ENCODE results near the gene CPED1. TPM values are rescaled to one million over a fixed set of nuclear protein-coding genes. Genes with fewer than 3 reads are reported as not detected.

Gene CPED1
- total and polyA plus RNA-seq, 7 experiments from 2014 or later = 0.10 to 4.5 (median 0.40) TPM; not detected in 2

DNA sequence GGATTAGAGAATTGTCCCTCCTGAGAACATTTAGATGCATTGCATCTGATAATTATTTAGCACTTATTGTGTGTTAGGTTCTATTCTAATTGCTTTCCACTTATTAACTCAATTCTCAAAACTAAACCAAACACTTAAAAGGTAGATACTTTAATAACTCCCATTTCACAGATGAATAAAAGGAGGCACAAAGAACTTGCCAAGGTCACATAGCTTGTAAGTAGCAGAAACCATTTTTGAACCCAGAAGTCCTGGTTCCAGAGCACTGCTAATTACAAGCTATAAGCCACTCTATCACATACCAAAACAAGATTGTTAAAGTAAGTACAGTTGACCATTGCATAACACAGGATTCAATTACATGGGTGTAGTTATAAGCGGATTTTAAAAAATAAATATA, 164.9 kb downstream of the CPED1 start:
- H3K4me3 Mint-ChIP-seq = no peak overlapping the region
- intact Hi-C loops (cut with micrococcal nuclease) = no loop called here

DNA sequence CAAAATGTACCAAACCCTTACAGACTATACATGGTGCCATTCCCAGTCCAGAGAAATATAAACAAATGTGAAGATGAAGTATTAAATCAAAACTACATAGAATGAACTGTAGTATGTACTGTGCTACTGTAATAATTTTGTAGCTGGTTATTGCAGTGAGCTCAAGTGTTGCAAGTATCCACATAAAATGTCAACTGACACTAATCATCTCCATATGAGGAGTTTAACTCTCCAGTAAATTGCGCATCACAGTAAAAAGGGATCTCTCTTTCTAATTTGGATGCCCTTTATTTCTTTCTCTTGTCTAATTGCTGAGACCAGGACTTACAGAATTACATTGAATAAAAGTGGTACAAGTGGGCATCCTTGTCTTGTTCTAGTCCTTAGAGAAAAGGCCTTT, 165.5 kb downstream of the CPED1 start:
- CTCF ChIA-PET = no interaction called here
- peaks cover 0 to 9% (median 0%) of the 10 kb centered on the region in 11 donors for H3K9me3 Mint-ChIP-seq
- H3K27ac Mint-ChIP-seq = no peak overlapping the region
- no peak for ATAC-seq
- POLR2A ChIA-PET = no interaction called here
- no peaks in the 10 kb centered on the region for H3K9me3 ChIP-seq (ENCODE audit: control insufficient read depth in 2 of 3, low read length in 3 of 3)
- no peaks in the 10 kb centered on the region for H3K27me3 ChIP-seq (ENCODE audit: control insufficient read depth in 2 of 2, insufficient read depth in 2 of 2, low read length in 2 of 2)
- no peaks in the 10 kb centered on the region for H3K36me3 ChIP-seq (ENCODE audit: control insufficient read depth in 2 of 3, insufficient read depth in 3 of 3, low read length in 3 of 3)
- H3K36me3 Mint-ChIP-seq = no peaks in the 10 kb centered on the region
- intact Hi-C loops (cut with micrococcal nuclease) = no loop called here
- no peaks in the 10 kb centered on the region for H3K4me1 Mint-ChIP-seq
- no peaks in the 10 kb centered on the region for H3K4me1 ChIP-seq (ENCODE audit: control insufficient read depth in 2 of 2, insufficient read depth in 2 of 2, low read length in 2 of 2)
- no peak overlapping the region for H3K4me3 ChIP-seq (ENCODE audit: low read length)
- no peak overlapping the region for H3K27ac ChIP-seq (ENCODE audit: low read depth, low read length)
- H3K4me3 Mint-ChIP-seq = no peak overlapping the region
- no peak for DNase-seq
- peaks cover 0 to 23% (median 8%) of the 10 kb centered on the region in 5 donors for H3K27me3 Mint-ChIP-seq

More for the DNA sequence above, 164.9 kb downstream of the CPED1 start:
- POLR2A ChIA-PET = no interaction called here
- ATAC-seq = no peak
- Histone ChIP-seq H3K4me3 (ENCODE audit: low read length) (no peak overlapping the region), H3K27me3 (ENCODE audit: control insufficient read depth in 2 of 2, insufficient read depth in 2 of 2, low read length in 2 of 2) (no peaks in the 10 kb centered on the region), H3K4me1 (ENCODE audit: control insufficient read depth in 2 of 2, insufficient read depth in 2 of 2, low read length in 2 of 2) (no peaks in the 10 kb centered on the region), H3K9me3 (ENCODE audit: control insufficient read depth in 2 of 3, low read length in 3 of 3) (no peaks in the 10 kb centered on the region), H3K36me3 (ENCODE audit: control insufficient read depth in 2 of 3, insufficient read depth in 3 of 3, low read length in 3 of 3) (no peaks in the 10 kb centered on the region), H3K27ac (ENCODE audit: low read depth, low read length) (no peak overlapping the region)
- Mint-ChIP-seq H3K27me3 (peaks cover 0 to 21% (median 8%) of the 10 kb centered on the region in 5 donors), H3K9me3 (peaks cover 0 to 9% (median 0%) of the 10 kb centered on the region in 11 donors), H3K4me1 (no peaks in the 10 kb centered on the region), H3K27ac (no peak overlapping the region), H3K36me3 (no peaks in the 10 kb centered on the region)
- DNase-seq = no peak
- CTCF ChIA-PET = no interaction called here

DNA sequence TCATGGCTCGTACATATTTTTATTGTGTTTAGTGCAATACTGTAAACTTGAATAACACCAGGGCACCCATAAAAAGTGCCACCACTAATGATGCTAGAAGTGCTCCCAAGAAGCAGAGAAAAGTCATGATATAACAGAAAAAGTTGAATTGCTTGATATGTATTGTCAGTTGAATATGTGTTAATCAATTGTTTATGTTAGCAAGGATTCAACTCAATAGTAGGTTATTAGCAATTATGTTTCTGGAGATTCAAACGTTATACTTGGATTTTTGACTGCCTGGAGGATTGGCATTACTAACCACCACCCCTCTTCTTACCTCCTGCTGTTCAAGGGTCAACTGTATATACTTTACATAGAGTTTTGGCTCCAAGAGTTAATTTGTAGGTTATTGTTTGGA, 168.3 kb downstream of the CPED1 start:
- H3K27ac Mint-ChIP-seq = no peak overlapping the region
- Histone ChIP-seq H3K9me3 (ENCODE audit: control insufficient read depth in 2 of 3, low read length in 3 of 3) (no peaks in the 10 kb centered on the region), H3K36me3 (ENCODE audit: control insufficient read depth in 2 of 3, insufficient read depth in 3 of 3, low read length in 3 of 3) (no peaks in the 10 kb centered on the region), H3K27me3 (ENCODE audit: control insufficient read depth in 2 of 2, insufficient read depth in 2 of 2, low read length in 2 of 2) (no peaks in the 10 kb centered on the region), H3K4me3 (ENCODE audit: low read length) (no peak overlapping the region), H3K27ac (ENCODE audit: low read depth, low read length) (no peak overlapping the region), H3K4me1 (ENCODE audit: control insufficient read depth in 2 of 2, insufficient read depth in 2 of 2, low read length in 2 of 2) (no peaks in the 10 kb centered on the region)
- ChIA-PET CTCF (no interaction called here), POLR2A (no interaction called here)
- intact Hi-C loops (cut with micrococcal nuclease) = no loop called here
- no peak overlapping the region for H3K4me3 Mint-ChIP-seq
- H3K4me1 Mint-ChIP-seq = no peaks in the 10 kb centered on the region
- H3K9me3 Mint-ChIP-seq = peaks cover 0 to 9% (median 0%) of the 10 kb centered on the region in 11 donors
- DNase-seq (no peak), ATAC-seq (no peak)
- peaks cover 0 to 25% (median 9%) of the 10 kb centered on the region in 5 donors for H3K27me3 Mint-ChIP-seq
- H3K36me3 Mint-ChIP-seq = no peaks in the 10 kb centered on the region

DNA sequence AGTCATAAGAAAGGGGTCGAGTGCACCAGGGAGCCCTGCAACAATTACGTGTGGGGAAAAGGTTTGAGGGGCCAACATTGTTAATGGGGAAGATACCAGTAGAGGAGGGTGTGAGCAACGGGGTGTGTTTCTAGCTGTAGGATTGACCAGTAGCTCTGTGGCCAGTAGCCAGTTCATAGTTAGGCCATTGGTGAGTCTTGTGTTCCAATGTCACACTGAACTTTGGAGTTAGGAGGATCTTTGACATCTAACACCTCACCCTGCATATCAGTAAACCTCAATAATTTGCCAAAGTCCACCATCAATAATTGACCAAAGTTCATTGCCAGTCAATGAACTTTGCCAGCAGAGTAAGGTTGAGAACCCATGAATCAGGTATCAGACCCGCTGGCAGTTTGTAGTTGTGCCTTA, 168.8 kb downstream of the CPED1 start:
- no peaks in the 10 kb centered on the region for H3K4me1 ChIP-seq (ENCODE audit: control insufficient read depth in 2 of 2, insufficient read depth in 2 of 2, low read length in 2 of 2)
- Mint-ChIP-seq H3K27me3 (peaks cover 0 to 25% (median 9%) of the 10 kb centered on the region in 5 donors), H3K4me3 (no peak overlapping the region), H3K9me3 (peaks cover 0 to 9% (median 0%) of the 10 kb centered on the region in 11 donors), H3K4me1 (no peaks in the 10 kb centered on the region), H3K36me3 (no peaks in the 10 kb centered on the region), H3K27ac (no peak overlapping the region)
- no peaks in the 10 kb centered on the region for H3K9me3 ChIP-seq (ENCODE audit: control insufficient read depth in 2 of 3, low read length in 3 of 3)
- no peaks in the 10 kb centered on the region for H3K27me3 ChIP-seq (ENCODE audit: control insufficient read depth in 2 of 2, insufficient read depth in 2 of 2, low read length in 2 of 2)
- H3K36me3 ChIP-seq (ENCODE audit: control insufficient read depth in 2 of 3, insufficient read depth in 3 of 3, low read length in 3 of 3) = no peaks in the 10 kb centered on the region
- no peak overlapping the region for H3K4me3 ChIP-seq (ENCODE audit: low read length)
- ChIA-PET CTCF (no interaction called here), POLR2A (no interaction called here)
- no peak overlapping the region for H3K27ac ChIP-seq (ENCODE audit: low read depth, low read length)
- no peak for ATAC-seq
- DNase-seq = no peak
- intact Hi-C loops (cut with micrococcal nuclease) = no loop called here

DNA sequence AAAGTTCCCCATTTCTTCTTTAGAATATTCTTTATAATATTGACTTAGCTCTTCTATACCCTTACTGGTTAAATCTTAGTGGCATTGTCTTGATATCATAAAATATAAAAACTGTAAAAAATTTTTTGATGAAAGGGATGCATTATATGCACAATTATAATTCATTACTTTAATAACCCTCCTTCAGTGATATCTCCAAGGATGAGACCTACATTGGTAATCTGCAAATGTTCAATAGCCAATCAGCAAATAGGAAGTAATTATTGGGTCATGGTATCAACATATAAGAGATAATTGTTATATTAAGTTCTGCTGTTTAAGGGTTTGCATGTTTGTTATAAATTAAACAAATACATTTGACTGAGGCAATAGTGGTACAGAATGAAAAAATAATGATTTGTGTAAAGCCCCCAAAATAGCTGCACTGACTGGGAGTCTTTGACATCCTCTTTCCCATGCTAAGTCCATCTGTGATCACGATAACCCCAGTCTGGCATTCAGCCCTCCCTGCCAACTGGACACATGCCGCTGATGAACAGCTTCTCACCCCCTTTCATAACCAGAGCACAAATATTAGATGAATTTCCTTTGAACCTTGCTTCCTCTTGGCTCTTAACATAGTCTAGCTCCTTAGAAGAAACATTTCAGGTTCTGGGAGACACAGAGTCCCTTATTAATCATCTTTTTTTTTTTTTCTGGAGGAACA, 169.5 kb downstream of the CPED1 start:
- Mint-ChIP-seq H3K9me3 (peaks cover 0 to 9% (median 0%) of the 10 kb centered on the region in 11 donors), H3K27me3 (peaks cover 0 to 25% (median 12%) of the 10 kb centered on the region in 5 donors), H3K36me3 (no peaks in the 10 kb centered on the region), H3K4me3 (no peak overlapping the region), H3K27ac (no peak overlapping the region), H3K4me1 (no peaks in the 10 kb centered on the region)
- no peaks in the 10 kb centered on the region for H3K27me3 ChIP-seq (ENCODE audit: control insufficient read depth in 2 of 2, insufficient read depth in 2 of 2, low read length in 2 of 2)
- H3K36me3 ChIP-seq (ENCODE audit: control insufficient read depth in 2 of 3, insufficient read depth in 3 of 3, low read length in 3 of 3) = no peaks in the 10 kb centered on the region
- no peak overlapping the region for H3K27ac ChIP-seq (ENCODE audit: low read depth, low read length)
- intact Hi-C loops (cut with micrococcal nuclease) = no loop called here
- ATAC-seq = no peak
- H3K4me1 ChIP-seq (ENCODE audit: control insufficient read depth in 2 of 2, insufficient read depth in 2 of 2, low read length in 2 of 2) = no peaks in the 10 kb centered on the region
- no peaks in the 10 kb centered on the region for H3K9me3 ChIP-seq (ENCODE audit: control insufficient read depth in 2 of 3, low read length in 3 of 3)
- no peak overlapping the region for H3K4me3 ChIP-seq (ENCODE audit: low read length)
- POLR2A ChIA-PET = no interaction called here
- CTCF ChIA-PET = no interaction called here
- DNase-seq = no peak

DNA sequence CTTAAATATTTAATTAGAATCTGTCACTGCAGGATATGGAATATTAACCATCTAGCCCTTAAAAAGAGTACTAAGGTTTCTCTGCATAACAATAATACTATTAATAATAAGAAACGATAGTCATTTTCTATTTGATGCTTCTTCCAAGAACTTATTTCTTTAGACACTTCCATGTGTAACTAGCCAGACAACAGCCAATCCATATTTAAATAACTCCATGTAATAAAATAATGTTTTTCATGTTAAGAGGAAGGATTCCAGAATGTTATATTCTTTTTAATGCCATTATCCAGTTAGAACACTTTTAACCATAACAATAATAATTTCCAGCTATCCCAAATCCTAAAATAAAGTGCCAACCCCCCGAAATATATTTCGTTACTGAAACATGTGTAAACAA, 170.2 kb downstream of the CPED1 start:
- Mint-ChIP-seq H3K4me1 (no peaks in the 10 kb centered on the region), H3K27me3 (peaks cover 0 to 21% (median 9%) of the 10 kb centered on the region in 5 donors), H3K36me3 (no peaks in the 10 kb centered on the region), H3K9me3 (peaks cover 0 to 9% (median 0%) of the 10 kb centered on the region in 11 donors), H3K27ac (no peak overlapping the region), H3K4me3 (no peak overlapping the region)
- no peaks in the 10 kb centered on the region for H3K9me3 ChIP-seq (ENCODE audit: control insufficient read depth in 2 of 3, low read length in 3 of 3)
- POLR2A ChIA-PET = no interaction called here
- CTCF ChIA-PET = no interaction called here
- H3K27ac ChIP-seq (ENCODE audit: low read depth, low read length) = no peak overlapping the region
- ATAC-seq (no peak), DNase-seq (no peak)
- no peaks in the 10 kb centered on the region for H3K27me3 ChIP-seq (ENCODE audit: control insufficient read depth in 2 of 2, insufficient read depth in 2 of 2, low read length in 2 of 2)
- H3K4me1 ChIP-seq (ENCODE audit: control insufficient read depth in 2 of 2, insufficient read depth in 2 of 2, low read length in 2 of 2) = no peaks in the 10 kb centered on the region
- intact Hi-C loops (cut with micrococcal nuclease) = no loop called here
- H3K4me3 ChIP-seq (ENCODE audit: low read length) = no peak overlapping the region
- H3K36me3 ChIP-seq (ENCODE audit: control insufficient read depth in 2 of 3, insufficient read depth in 3 of 3, low read length in 3 of 3) = no peaks in the 10 kb centered on the region

DNA sequence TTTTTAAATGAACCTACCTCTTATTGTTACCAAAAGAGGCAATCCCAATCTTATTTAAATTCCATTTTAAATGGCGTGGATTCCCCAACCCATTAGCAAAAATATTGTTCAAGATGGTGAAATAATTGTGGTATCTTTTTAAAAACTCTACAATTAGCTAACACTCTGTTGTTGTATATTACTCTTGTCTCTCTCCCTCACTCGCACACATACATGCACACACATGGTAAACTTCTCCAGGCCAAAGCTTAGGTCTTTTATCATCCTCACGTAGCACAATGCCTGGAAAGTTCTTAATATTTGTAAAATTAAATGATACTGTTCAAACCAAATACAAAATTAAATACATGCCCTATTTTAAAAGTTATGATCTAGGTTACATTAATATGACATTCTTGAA, 171.0 kb downstream of the CPED1 start:
- no peak overlapping the region for H3K27ac ChIP-seq (ENCODE audit: low read depth, low read length)
- Mint-ChIP-seq H3K27me3 (peaks cover 0 to 15% (median 9%) of the 10 kb centered on the region in 5 donors), H3K36me3 (no peaks in the 10 kb centered on the region), H3K4me3 (no peak overlapping the region), H3K9me3 (peaks cover 0 to 9% (median 0%) of the 10 kb centered on the region in 11 donors), H3K27ac (no peak overlapping the region), H3K4me1 (no peaks in the 10 kb centered on the region)
- no peak for DNase-seq
- H3K4me1 ChIP-seq (ENCODE audit: control insufficient read depth in 2 of 2, insufficient read depth in 2 of 2, low read length in 2 of 2) = no peaks in the 10 kb centered on the region
- H3K27me3 ChIP-seq (ENCODE audit: control insufficient read depth in 2 of 2, insufficient read depth in 2 of 2, low read length in 2 of 2) = no peaks in the 10 kb centered on the region
- H3K36me3 ChIP-seq (ENCODE audit: control insufficient read depth in 2 of 3, insufficient read depth in 3 of 3, low read length in 3 of 3) = no peaks in the 10 kb centered on the region
- ChIA-PET CTCF (no interaction called here), POLR2A (no interaction called here)
- no peak overlapping the region for H3K4me3 ChIP-seq (ENCODE audit: low read length)
- no peak for ATAC-seq
- no peaks in the 10 kb centered on the region for H3K9me3 ChIP-seq (ENCODE audit: control insufficient read depth in 2 of 3, low read length in 3 of 3)
- intact Hi-C loops (cut with micrococcal nuclease) = no loop called here
